Activated CD8-positive, alpha-beta memory T cell treated with anti-CD3 and anti-CD28 coated beads for 1 hour (primary cell): ENCODE results near the gene EFHD2.
"Not testable (repeated sequence)": the region's sequence is repeated elsewhere in the genome, so short reads cannot be mapped to it uniquely, and the experiment has no call there.

ENCODE experiments used
- DNase-seq, 2 donors: peaks; one replicate each; pipeline ENCODE4 v3.0.0-alpha.2; 2020; ENCODE audit warnings: low read depth in 1 of 2; ENCODE audit errors: extremely low read depth in 1 of 2

EFHD2 gene, protein sequence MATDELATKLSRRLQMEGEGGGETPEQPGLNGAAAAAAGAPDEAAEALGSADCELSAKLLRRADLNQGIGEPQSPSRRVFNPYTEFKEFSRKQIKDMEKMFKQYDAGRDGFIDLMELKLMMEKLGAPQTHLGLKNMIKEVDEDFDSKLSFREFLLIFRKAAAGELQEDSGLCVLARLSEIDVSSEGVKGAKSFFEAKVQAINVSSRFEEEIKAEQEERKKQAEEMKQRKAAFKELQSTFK

DNA sequence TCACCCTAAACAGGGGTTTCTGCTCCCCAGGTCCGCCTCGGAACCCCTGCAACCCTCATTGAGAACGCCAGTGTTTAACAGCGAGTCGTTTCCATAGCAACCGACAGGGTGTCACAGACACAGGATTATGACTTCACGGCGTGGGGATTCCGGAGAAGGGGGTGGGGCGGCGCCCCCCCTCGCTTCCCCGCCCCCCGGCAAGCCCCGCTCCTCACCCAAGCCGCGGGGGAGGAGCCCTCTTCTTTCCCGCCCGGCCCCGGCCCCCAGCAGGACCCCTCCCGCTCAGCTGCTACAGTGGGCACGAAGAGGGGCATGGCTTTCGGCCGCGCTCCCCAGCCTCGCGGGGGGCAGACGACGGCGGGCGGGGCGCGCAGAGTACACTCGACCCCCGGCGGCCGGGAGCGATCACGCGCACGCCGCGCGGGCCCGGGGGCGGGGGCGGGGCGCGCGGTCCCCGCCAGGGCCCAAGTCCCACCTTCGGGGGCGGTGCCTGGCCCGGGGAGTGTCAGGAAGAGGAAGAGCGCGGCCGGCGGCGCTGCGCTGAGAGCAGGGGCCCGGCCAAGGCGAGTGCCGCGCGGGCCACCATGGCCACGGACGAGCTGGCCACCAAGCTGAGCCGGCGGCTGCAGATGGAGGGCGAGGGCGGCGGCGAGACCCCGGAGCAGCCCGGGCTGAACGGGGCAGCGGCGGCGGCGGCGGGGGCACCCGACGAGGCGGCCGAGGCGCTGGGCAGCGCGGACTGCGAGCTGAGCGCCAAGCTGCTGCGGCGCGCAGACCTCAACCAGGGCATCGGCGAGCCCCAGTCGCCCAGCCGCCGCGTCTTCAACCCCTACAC, at the start of gene EFHD2:
Gene EFHD2, plus strand, starts transcription at position 501 of the 835 bp plus-strand sequence. Its CDS starts 84 bp downstream, at position 585.
- DNase-seq = peak; percentile 75 to 81

DNA sequence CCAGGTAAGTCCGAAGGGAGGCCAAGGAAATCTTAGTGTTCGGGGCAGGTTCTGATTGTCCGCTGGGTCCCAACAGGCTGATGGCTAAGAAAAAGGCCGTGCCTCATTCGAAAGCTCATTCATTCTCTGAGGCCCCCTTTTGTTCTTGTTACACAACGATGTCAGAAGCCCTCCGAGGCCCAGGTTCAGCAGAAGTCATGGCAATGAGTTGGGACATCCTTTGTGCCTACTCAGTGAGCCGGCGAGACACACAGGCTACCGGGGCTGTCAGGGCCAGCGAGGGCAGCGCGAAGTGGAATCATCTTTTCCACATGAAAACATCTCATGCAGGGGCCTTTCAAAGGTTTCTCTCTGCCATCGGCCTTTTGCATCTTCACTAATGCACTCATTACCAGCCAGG, 49.0 kb upstream of the EFHD2 start:
- no peak for DNase-seq

DNA sequence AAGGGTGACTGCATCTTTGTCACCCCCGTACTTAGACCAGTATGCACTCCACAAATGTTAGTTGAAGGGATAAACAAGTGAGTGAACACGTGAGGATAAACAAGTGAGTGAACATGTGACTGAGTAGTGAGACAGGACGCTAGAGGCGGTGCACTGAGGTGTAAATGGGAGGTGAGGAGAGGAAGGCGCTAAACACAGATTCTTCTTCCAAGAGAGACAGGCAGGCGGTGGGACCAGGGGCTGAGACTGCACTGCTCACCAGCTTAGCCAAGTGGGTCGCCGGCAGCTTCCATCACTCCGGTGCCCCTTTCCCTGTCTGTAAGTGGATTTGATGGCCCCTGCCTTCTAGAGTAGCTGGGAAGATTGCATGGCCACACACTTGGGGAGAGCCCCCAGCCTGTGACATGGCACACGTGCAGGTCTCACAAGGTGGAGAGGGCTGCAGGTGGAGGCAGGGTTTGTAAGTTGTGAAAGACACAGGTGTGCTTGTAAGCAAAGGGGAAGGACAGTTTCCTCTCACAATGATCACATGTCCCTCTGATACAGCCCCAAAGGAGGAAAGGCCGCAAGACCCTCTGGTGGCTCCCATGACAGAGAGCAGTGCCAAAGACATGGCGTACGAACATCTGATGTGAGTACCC, 47.5 kb upstream of the EFHD2 start:
- no peak for DNase-seq

DNA sequence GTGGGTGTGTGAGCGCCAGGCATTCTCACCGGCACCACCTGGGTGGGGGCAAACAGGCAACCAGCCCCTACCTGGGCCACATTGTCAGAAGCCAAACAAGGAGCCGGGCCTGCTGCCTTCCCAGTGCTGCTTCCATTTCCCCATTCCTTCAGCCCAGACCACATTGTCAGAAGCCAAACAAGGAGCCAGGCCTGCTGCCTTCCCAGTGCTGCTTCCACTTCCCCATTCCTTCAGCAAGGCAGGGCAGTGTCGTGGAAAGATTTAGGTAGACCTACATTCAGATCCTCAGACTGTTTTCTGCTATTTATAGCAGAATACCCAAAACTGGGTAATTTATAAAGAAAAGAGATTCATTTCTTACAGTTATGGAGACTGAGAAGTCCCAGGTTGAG, 47.0 kb upstream of the EFHD2 start:
- no peak for DNase-seq

DNA sequence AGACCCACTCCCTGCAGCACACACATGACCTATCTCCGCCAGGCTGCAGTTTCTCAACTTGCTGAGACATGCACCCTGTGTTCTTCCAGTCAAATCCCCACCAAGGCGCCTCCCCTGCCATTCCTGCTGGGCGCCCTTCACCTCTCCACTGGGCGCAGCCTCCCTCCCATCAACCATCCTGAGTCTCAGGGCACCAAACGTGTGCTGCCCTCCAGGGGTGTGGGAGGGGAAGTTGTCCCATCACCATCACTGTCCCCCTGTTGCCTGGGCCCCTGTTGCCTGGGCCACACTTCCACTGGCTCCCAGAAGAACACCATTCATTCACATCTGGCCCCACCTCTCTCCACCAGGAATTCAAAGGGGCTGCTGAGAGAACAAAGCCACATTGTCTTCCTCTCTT, 44.9 kb upstream of the EFHD2 start:
- DNase-seq = no peak

DNA sequence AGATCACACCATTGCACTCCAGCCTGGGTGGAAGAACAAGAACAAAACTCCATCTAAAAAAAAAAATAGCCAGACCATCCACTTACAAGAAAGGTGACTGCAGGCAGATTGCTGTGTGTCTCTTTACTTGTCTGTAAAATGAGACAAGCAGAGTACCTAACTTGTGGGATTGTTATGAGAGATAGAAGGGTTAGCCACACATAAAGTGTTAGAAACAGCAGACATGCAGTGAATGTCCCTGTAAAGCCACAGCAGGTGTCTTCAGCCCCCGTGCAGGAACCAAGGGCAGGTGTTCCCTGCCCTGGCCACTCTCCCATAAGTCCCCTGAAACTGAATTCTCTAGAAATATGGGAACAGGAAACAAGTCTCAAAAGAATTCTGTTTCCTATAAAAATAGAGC, 40.8 kb upstream of the EFHD2 start:
- DNase-seq = no peak

DNA sequence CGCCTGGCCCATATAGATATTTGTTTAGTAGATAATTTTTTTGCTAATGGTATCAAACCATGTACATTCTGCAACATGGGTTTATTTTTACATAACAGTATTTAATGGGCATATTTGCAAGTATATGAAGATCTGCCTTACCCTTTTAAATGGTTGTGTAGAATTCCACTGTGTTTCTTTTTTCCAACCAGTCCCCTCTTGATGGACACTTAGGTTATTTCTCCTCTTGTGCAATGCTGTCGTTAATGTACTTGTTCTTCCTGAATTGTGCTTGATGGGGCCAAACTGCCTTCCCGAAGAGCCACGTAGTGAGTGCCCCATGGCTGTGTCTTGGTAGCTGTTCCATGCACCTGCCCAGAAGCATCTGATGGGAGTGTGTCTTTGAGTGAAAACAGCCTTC, 39.4 kb upstream of the EFHD2 start:
- no peak for DNase-seq

DNA sequence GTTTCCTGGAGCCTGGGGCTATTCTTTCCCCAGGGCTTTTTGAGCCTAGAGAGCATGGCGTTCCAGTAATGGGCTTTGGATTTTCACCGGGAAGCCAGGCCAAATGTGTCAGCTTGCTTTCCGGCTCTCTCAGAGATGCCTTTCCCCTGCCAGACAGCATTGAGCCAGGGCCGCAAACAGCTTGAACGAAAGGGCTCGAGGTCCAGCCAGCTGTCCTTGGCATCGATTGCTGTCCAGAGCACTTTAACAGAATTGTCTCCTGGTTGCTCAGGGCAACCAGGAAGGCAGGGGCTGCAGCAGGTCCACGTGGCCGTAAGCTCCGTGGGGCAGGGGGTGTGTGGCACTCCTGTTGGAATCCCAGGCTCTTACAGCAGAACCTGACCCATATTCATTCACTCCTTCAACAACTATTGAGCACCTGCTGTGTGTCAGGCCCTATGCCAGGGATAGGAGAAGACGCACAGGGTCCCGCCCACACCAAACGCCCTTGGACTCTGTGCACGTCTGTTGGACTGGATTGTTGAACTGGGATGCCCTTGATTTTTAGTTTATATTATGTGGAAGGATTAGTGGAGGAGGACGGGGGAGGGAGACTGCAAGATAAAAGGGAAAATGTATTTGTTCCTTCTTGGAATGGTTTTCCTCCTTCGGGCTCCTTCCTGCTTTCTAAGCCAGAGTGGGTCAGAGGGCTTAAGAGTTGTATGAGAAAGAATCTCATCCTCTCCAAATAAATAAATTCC, 38.7 kb upstream of the EFHD2 start:
- DNase-seq = no peak

DNA sequence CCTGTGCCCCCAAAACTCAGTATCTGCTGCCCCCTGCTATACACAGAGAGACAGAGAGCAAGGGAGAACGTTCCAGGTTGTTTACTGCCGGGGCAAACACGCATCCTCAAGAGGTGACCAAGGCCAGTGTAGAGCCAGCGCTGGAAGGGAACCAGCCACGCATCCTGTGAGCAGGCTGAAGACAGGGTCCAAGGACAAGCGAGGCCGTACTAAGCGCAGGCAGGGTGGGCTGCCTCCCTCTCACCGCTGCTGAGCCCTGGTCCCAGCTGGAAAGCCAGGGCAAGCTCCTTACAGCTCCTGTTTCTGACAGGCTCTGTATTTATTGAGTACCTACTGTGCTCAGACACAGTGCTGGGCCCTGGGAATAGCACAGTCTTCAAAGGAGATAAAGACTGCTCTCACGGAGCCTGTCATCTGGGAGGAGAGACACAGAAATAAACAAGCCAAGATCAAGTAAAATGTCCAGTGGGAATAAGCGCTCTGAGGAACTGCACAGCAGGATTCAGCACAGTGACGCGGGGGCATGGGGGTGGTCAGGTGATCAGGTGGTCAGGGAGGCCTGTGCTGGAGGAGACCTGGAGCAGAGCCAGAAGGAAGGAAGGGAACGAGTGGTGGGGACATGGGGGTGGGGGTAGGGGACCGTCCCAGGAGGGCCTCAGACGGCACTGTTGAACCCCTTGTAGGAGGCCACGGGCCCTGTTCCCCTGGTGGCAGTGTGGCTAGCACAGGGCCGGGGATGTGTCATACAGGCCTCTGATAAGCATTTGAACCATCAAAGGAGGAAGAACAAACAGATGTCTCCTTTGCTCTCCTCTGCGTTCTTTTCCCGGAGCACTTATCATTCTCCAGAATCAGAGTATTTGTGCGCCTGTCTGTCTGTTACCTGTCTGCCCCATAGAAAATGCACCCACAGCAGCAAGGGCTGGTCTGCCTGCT, 37.8 kb upstream of the EFHD2 start:
- DNase-seq = no peak

DNA sequence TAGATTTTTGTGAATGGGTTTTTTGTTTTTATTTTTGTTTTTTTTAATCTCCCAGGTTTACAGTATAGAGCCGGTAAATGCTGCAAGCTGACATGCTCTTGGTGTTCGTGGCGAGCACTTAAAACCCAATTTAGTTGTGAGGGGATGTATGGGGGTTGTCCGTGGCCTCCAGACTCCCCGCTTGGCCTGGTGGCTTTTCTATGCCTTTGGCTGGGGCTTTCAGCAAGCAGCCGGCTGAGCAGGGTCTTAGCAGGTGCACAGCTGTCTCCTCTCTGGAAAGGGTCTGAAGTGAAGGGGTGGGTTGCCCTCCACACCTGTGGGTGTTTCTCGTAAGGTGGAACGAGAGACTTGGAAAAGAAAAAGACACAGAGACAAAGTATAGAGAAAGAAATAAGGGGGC, 31.0 kb upstream of the EFHD2 start:
- DNase-seq = no peak

DNA sequence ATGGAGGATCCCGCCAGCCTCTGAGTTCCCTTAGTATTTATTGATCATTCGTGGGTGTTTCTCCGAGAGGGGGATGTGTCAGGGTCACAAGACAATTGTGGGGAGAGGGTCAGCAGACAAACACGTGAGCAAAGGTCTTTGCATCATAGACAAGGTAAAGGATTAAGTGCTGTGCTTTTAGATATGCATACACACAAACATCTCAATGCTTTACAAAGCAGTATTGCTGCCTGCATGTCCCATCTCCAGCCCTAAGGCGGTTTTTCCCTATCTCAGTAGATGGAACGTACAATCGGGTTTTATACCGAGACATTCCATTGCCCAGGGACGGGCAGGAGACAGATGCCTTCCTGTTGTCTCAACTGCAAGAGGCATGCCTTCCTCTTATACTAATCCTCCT, 30.5 kb upstream of the EFHD2 start:
- not testable (repeated sequence) for DNase-seq

DNA sequence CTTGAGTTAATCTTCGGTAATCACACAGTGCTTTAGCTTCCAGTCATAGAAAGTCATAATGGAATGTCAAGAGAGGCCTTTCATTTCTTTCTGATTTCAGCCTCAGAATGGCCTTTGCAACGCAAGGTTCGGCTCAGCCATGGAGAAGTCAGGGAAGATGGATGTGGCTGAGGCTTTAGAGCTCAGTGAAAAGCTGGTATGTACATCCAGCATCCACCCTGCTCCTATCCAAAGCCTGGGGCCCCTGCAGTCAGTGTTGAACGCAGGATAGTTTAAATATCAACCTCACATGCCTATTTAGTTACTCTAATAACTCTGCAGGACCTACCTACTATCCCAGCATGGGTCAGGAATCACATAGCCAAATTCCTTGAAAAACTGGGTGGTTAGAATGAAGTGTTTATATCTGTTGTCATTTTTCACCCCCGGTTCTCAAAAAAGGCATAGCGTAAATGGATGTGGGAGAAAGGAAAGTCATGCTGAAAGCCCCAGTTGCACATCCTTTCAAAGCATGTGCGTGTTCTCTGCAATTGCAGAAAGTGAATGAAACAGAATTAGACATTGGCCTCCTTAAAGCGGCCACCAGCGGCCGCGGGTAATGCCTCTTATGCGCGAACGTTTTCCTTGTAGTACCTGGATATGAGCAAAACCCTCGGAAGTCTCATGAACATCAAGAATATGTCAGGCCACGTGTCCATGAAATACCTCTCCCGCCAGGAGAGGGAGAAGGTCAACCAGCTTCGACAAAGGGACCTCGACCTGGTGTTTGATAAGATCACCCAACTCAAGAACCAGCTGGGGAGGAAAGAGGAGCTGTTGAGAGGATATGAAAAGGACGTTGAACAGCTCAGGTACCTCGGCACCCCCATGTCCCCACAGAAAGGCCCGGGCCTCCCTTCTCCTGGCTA, 28.8 kb upstream of the EFHD2 start:
- DNase-seq = no peak

DNA sequence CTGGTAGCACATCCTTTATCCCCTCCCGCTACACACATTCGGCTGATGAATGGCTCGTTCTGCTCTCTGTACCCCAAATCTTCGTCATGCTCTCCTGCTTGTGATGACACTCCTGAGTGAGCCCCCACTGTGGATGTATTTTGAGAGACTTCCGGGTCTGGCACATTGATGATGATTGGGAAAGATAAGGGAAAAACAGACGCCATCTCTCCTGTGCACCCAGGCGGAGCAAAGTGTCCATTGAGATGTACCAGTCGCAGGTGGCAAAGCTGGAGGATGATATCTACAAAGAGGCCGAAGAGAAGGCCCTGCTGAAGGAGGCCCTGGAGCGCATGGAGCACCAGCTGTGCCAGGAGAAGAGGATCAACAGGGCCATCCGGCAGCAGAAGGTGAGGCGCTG, 27.9 kb upstream of the EFHD2 start:
- no peak for DNase-seq

DNA sequence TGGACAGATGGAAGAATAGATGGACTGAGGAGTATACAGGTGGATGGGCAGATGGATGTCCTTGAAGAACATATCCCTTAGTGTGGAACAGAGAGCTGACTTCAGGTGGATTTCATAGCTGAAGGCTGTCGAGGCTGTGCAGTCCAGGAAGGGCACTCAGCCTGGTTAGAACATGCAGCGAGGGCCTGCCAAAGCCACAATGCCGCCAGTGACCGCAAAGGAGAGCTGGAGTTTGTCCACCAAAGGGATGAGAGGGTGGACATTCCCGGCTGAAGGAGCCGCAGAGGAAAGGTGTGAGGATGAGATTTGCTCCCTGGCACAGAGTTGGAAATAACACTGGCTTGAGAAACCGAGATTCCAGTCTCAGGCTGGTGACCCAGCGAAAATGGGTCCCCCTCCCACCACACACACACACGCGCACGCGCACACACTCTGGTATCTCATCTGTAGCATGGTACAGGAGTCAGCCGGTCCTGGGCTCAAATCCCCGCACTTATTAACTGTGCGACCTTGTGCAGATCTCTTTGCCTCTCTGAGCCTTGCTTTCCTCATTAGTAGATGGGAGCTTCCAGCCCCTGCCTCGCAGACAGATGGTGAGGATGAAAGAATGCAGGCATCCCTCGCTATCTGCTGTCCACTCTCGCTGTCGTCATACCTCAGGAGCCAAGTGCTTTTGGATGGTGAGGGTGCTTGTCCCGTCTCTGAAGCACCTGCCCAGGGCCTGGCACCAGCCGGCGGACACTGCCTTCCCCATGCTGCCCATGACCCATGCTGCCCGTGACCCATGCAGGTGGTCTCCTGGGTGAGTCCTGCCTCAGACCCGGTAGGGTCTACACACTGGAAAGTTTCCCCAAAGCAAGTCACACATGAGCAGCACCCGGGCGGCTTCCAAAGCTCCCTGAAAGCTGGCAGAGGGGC, 26.8 kb upstream of the EFHD2 start:
- DNase-seq = no peak

DNA sequence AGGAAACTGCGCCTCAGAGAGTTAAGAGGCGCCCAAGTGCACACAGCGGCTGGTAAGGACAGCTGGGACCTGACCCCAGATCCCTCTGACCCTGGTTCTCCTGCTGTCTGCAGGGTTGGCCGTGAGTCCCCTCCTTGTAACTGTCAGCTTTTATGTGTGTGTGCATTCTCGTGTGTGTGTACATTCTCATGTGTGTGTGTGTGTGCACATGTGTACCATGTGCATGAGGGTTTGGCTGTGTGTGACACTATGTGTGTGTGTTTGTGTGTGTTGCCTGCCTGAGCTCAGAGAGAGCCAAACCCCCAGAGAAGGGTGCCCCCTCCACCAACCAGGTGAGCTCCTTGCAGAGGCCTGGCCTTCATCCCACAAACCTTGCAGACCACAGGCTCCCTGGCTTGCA, 25.9 kb upstream of the EFHD2 start:
- DNase-seq = no peak

DNA sequence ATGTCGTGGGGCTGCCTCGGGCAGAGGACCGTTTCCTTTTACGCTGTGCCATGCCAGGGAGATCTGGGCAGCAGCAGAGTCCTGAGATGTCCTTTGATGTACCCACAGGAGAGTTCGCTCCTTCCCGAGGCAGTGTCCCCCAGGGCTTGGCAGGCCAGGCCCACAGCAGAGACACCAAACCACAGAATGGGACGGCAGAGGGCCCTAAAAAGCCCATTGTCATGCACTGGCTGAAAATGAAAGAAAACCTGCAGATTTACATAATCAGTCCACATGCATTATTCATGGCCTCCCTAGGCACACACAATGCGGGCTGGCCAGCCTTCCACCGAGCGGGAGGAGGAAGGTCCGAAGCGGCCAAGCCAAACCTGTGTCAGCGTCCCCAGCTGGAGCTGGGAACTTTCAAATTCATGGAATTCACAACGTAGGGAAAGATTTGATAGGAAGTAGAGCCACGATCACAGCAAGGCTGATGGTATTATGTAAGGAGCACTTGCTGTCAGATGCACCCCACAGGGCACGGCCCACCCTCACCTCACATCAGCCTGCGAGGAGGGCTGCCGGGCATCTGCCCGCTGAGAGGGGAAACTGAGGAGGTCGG, 25.3 kb upstream of the EFHD2 start:
- DNase-seq = no peak

DNA sequence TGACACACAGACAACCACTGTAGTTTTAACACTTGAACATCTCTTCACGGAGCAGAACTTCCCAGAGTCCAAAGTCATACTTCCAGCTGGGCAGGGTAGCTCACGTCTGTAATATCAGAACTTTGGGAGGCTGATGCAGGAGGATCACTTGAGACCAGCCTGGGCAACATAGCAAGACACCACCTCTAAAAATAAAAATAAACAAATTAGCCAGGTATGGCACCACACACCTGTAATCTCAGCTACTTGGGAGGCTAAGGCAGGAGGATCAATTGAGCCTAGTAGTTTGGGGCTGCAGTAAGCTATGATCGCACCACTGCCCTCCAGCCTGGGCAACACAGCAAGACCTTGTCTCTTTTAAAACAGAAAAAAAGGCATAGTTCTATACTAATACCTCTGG, 24.3 kb upstream of the EFHD2 start:
- no peak for DNase-seq
